Activated CD8-positive, alpha-beta memory T cell treated with anti-CD3 and anti-CD28 coated beads, Interleukin-2, amount 50 U/mL, for 4 hours (primary cell): Measurements from ENCODE around the gene CLIP2.
"Not testable (repeated sequence)": the region's sequence is repeated elsewhere in the genome, so short reads cannot be mapped to it uniquely, and the experiment has no call there.

Experiments used
- DNase-seq: peaks from one replicate; pipeline ENCODE4 v3.0.0-alpha.2; 2020

CLIP2 gene

DNA sequence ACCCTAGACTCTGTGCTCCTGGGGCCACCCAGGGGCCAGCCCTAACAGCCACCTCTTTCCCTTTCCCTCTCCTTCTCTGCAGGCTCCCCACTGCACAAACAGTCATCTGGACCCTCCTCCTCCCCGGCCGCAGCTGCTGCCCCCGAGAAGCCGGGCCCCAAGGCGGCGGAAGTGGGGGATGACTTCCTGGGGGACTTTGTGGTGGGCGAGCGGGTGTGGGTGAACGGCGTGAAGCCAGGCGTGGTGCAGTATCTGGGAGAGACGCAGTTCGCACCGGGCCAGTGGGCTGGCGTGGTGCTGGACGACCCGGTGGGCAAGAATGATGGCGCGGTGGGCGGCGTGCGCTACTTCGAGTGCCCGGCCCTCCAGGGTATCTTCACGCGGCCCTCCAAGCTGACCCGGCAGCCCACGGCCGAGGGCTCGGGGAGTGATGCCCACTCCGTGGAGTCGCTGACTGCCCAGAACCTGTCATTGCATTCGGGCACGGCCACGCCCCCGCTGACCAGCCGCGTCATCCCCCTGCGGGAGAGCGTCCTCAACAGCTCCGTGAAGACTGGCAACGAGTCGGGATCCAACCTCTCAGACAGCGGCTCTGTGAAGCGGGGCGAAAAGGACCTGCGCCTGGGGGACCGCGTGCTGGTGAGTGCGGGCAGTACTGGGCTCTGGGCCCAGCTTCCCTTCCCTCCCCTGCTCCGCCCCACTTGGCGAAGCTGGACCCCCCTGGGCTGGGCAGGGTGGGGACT is 49.3 kb downstream of the CLIP2 start:
- DNase-seq: no peak

DNA sequence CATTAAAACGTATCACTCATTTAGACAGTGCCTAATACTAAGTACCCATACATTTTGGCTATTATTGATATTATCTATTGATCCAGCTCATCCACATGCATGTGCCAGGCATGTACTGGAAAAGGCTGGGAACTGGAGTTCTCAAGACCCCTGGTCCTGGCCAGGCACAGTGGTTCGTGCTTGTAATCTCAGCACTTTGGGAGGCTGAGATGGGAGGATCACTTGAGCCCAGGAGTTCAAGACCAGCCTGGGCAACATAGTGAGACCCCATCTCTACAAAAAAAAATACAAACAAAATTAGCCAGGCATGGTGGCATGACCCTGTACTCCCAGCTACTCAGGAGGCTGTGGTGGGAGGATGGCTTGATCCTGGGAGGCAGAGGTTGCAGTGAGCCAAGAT is 50.4 kb downstream of the CLIP2 start:
- not testable (repeated sequence) for DNase-seq

DNA sequence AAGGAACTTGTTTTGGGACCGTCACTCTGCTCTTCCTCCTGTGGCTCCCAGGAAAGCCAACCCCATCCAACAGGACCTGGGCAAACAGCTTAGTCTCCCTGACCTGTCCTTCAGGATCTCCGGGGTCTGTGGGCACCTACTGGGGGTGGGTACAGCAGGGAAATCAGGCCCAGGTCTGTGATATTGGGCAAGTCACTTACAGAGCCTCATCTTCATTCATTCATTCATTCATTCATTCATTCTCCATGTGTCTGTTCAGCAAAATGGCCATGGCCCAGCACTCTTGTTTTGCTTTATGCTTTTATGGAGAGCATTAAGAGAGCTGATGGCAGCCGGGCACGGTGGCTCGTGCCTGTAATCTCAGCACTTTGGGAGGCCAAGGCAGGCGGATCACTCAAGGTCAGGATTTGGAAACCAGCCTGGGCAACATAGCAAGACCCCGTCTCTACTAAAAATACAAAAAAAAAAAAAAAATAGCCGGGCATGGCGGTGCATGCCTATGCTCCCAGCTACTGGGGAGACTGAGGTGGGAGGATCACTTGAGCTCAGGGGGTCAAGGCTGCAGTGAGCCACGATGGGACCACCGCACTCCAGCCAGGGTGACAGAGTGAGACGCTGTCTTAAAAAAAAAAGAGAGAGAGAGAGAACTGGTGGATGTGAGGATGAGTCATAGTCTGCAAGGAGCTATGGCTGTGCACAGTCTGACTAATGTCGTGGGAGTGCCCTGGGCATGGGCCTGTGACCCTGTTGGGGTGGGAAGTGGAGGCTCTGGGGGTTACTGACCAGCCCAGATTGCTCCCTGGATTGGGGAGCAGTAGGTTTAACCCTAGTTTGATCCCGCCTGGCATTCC is 54.3 kb downstream of the CLIP2 start:
- DNase-seq: no peak

DNA sequence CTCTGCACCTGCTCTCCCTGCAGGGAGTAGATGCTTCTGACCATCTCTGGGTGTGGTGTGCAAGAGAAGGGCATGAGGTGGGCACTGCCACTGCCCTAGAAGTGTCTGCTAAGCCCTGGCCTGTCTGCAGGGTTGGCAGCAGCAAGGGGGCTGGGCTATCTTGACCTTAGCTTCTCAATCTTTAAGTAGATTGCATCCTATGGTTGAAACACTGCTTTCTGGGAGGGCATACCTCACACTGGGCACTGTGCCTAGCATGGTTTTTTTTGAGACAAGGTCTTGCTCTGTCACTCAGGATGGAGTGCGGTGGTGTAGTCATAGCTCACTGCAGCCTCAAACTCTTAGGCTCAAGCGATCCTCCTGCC is 54.9 kb downstream of the CLIP2 start:
- DNase-seq: no peak

DNA sequence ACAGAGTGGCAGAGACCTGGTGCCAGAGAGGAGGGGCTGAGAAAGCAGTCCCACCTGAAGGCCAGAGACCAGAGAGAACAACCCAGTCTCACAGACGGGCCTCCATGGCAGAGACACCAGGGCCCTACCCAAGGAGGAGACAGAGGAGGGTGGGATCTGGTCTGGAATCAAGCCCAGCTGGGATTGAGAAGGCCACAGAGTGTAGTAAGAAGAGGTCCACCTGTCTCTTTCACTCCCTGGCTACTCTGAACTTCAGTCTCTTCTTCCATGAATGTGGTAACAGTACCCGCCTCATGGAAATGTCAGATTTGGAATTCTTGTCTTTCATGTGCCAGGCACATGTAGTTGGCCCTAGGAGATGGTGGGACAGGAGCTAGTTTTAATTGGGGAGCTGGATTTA is 55.6 kb downstream of the CLIP2 start:
- no peak for DNase-seq

DNA sequence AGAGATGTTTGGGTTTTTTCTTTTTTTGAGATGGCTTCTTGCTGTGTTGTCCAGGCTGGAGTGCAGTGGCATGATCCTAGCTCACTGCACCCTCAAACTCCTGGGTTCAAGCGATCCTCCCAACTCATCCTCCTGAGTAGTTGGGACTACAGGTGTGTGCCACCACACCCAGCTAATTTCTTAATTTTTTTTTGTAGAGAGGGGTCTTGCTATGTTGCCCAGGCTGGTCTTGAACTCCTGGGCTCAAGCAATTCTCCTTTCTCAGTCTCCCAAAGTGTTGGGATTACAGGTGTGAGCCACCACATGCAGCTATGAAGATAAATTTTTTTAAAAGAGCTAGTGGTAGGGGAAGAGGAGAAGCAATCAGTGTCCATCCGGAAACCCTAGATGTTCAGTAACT is 56.8 kb downstream of the CLIP2 start:
- DNase-seq: no peak

DNA sequence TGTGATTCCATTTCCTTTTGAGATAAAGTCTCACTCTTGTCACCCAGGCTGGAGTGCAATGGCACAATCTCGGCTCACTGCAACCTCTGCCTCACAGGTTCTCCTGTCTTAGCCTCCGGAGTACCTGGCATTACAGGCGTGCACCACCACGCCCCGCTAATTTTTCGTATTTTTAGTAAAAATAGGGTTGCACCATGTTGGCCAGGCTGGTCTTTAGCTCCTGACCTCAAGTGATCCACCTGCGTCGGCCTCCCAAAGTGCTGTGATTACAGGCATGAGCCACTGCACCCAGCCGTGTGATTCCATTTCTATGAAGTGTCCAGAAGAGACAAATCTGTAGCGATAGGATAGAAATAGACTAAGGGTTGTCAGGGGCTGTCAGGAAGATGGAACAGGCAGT is 60.4 kb downstream of the CLIP2 start:
- no peak for DNase-seq

DNA sequence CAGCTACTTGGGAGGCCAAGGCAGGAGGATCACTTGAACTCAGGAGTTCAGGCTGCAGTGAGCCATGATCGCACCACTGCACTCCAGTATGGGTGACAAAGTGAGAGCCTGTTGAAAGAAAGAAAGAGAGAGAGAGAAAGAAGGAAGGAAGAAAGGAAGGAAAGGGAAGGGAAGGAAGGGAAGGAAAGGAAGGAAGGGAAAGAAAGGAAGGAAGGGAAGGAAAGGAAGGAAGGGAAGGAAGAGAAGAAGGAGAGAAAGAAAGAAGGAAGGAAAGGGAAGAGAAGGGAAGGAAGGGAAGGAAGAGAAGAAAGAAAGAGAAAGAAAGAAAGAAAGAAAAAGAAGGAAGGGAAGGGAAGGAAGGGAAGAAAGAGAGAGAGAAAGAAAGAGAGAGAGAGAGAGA is 61.5 kb downstream of the CLIP2 start:
- DNase-seq: no peak

DNA sequence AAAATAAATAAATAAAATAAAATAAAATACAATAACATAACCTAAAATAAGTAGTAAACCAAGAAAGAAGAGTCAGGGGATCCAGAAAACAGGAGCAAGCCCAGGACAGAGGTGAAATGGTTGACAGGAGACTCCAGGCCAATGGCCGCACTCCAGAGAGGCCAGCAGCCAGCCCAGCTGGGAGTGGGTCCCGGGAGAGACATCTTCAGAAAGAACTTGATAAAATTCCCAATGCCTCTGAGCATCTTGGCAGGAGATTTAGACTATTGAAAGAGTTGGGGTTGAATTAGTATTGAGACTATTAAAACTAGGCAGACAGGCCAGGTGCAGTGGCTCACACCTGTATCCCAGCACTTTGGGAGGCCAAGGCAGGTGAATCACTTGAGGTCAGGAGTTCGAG is 62.6 kb downstream of the CLIP2 start:
- DNase-seq: no peak

DNA sequence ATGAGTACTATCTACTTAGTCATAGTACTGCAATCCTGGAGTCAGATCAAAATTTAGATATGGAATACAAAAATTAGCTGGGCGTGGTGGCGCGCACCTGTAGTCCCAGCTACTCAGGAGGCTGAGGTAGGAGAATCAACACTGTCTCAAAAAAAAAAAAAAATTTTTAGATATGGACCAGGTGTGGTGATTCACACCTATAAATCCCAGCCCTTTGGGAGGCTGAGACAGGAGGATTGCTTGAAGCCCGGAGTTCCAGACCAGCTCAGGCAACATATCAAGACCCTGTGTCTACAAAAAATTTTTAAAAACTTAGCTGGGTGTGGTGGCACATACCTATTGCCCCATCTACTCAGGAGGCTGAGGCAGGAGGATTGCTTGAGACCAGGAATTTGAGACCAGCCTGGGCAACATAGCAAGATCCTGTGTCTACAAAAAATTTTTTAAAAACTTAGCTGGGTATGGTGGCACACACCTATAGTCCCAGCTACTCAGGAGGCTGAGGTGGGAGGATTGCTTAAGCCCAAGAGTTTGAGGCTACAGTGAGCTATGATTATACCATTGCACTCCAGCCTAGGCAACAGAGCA is 63.4 kb downstream of the CLIP2 start:
- DNase-seq: not testable (repeated sequence)

DNA sequence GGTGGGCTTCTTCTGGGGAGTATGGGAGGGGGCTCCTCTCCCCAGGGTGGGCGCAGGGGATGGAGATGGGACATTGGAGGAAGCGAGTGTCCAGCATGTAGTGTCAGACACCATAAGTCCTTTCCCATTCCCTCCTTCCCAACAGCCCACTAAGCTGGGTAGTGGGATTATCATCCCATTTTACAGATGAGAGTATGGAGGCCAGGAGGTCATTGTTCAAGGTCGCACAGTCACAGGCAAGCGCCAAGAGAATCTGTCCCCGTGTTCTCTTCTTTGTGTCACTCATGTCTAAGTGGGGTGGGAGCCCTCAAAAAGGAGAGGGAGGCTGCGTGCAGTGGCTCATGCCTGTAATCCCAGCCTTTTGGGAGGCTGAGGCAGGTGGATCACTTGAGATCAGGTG is 64.8 kb downstream of the CLIP2 start:
- no peak for DNase-seq

DNA sequence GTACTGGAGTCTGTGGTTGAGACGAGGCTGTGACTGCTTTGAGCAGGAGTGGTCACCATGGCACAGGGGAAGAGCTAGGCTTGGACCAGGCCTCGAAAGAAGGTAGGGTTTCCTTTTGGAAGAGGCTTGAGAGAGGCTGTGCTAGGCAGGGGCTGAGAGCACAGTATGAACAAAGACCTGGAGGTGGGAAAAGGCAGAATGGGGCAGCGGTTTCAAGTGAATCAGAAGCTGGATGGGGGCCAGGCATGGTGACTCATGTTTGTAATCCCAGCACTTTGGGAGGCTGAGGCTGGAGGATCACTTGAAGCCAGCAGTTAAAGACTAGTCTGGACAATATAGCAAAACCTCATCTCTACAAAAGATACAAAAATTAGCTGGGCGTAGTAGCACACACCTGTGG is 65.9 kb downstream of the CLIP2 start:
- no peak for DNase-seq

DNA sequence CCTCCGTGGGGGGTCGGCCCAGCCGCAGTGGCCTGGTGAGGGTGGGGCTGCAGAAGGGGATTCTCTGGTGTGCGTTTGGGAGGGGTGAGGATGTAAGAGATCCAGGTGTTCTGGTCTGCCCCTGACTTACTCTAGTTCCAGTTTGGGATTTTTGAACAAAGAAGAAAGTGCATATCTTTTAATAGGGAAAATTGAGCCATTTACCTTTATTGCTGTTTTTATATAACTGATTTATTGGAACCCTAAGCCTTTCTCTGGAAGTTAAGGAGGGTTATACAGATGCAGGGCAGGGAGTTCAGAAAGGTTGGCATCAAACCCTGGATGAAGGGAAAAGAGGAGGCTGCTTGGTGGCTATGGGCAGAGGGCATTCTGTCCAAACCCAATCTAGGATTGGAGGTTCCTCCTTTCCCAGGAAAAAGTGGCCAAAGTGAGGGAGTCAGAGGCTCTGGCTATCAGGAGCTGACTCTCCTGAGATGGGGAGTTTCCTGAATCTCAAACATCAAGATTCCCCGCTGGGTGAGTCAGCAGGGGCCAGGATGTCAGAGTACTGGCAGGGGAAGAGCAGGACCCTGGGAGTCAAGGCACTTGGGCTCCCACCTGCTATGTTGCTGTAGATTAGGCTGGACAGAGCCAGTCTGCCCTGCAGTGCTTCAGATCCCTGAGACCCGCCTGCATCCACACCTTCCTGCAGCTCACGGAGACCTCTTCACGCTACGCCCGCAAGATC is 67.5 kb downstream of the CLIP2 start:
- DNase-seq: no peak

DNA sequence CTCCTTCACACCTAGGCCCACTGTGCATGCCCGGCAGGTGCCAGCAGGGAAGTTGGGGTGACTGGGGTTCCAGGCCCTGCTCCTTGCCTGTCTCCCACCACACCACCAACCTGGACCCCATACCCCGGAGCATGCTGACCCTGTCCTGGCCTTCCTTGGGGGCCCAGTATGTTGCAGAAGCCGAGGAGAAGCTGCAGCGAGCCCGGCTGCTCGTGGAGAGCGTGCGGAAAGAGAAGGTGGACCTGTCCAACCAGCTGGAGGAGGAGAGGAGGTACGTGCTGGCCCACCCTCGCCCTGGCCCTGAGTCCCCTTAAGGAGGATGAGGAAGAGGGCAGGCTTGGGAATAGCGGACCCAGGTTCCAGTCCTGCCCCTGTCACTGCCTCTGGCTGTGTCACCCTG is 70.8 kb downstream of the CLIP2 start:
- DNase-seq: no peak

DNA sequence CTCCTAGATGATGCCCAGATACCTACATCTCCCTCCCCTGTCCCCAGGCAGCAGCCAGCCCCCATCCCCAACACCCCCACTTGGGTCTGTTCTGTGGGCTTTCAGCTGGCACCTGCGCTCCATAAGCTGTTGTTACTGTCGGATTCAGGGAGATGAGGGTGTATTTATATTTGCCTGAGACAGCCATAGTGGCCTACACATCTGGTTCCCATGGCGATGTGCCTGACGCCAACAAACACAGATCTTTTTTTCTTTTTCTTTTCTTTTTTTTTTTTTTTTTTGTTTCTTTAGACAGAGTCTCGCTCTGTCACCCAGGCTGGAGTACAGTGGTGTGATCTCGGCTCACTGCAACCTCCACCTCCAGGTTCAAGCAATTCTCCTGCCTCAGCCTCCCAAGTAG is 73.1 kb downstream of the CLIP2 start:
- no peak for DNase-seq

DNA sequence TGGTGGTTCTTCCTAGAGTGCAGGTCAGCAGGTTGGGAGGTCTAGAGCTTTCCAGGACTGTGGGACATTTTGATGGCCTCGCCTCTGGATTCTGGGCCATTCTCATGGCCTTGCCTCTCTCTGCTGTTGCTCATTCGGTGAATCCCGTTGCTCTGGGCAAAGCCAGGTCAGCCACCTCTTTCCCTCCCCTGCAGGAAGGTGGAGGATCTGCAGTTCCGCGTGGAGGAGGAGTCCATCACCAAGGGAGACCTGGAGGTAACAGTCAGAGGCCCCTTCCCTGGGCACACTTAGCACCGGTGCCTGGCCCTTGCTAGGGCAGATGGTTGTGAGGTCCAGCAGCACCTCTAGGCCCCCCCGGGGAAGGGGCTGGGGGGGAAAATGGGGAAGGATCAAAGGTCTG is 74.9 kb downstream of the CLIP2 start:
- DNase-seq: no peak

DNA sequence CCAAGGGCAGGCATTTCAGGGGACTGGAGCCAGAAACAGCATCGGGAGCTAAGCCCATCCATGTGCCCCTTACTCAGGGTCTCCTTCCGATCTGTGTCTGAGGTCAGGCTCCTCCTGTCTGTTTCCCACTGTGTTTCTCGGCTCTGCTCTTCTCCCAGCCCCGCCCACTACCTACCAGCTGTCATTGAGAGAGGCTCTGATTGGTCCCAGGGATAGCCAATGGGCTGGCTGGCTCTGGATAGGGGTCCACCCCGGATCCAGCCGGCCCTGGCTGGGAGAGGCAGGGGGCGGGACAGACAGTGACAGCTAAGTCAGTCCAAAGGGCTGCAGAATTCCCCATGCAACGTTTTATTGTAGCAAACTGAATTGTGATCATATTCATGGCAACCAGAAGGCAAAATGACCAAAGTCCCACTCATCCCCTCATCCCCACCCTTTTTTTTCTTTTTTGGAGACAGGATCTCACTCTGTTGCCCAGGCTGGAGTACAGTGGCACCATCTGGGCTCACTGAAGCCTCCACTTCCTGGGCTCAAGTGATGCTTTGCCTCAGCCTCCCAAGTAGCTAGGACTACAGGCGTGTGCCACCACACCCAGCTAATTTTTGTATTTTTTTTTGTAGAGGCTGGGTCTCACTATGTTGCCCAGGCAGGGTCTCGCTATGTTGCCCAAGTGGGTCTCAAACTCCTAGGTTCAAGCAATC is 76.3 kb downstream of the CLIP2 start:
- DNase-seq: no peak

DNA sequence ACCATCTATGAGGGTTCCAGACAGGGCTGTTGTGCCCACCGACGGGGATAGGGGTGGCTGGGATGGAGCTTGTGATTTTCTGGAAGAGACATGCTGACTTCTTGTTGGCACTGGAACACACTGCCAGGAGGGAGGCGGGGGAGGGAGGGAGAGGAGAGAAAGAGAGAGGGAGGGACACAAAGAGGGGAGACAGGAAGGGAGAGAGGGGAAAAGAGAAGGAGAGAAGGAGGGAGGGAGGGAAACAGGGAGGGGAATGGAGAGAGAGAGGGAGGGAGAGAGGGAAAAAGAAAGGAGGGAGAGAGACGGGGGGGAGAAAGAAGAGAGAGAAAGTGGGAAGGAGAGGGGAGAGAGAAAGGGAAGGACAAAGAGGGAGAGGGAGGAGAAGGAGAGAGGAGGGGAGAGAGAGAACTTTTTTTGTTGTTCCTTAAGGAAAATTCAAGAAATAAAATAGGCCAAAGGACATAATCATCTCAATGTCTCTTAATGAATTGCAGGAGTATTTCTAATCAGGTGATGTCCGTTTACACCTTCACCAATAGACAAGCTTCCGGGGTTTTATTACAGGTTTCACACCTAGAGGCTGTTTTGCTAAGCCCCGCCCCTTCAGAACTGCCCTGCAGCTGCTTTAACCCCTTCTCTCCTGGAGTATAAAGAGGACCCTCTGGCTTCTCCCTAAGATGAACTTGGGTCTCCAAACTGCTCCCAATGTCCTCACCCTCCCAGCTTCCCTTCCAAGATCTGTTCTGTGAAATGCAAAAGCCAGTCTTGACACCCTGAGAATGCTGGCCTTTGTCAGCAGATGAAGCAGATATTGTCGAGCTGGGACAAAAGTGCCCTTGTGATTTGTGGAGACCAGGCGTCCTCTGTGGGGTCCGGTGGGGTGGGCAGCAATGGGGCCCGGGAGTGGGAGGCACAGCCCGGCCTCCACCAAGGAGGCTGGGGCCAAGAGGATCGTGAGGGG is 82.5 kb downstream of the CLIP2 start:
- no peak for DNase-seq

DNA sequence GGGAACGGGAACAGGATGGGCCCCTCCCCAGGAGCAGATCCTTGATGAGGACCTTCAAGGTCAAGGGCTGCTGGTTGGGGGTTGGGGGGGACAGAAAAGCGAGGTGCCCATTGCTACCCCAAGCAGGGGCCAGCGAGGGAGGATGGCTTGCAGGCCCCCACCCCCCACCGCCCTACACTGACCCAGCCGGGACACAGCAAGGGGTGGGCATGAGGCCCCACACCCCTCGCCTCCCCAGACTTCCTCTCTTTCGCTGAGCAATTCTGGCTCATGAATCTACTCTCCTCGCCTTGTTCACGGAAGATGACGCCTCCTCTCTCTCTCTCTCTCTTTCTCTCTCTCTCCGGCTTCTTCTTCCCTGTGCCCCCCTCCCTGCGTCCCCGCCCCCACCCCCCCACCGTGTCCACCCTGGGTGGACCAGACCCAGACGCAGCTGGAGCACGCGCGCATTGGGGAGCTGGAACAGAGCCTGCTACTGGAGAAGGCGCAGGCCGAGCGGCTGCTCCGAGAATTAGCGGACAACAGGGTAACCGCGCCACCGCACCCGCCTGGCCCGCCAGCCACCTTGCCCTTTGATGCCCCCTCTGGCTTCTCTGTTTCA is 83.4 kb downstream of the CLIP2 start:
- no peak for DNase-seq

DNA sequence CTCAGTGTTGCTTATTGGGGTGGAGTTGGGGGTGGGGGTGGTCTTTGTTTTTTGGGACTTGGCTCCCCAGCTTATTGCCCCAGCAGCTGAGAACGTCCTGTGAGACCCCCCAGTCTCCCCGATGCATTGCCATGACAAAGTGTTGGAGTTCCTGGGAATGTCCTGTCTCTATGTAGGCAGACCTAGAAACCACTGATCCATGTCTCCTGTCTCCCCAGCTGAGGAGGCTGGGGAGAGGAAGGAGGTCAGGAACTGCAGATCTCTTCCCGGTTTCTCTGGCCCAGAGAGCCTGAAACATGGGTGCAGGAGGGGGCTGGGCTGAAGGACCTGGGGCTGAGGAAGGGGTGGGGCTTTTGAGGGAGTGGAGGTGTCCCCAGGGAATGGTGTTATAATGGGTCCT is 84.3 kb downstream of the CLIP2 start:
- DNase-seq: no peak

DNA sequence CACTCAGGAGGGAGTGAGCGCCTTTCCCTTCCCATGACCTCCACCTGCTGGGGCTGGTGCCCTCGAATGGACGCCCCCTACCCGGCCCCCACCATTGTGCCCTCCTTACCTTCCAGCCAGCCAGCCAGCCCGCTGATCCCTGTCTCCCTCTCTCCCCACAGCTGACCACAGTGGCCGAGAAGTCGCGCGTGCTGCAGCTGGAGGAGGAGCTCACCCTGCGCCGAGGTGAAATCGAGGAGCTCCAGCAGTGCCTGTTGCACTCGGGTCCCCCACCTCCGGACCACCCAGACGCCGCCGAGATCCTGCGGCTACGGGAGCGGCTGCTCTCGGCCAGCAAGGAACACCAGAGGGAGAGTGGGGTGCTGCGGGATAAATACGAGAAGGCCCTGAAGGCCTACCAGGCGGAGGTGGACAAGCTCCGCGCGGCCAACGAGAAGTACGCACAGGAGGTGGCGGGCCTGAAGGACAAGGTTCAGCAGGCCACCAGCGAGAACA is 86.6 kb downstream of the CLIP2 start:
- no peak for DNase-seq
